Upper lobe of left lung (tissue), 6 donors: ENCODE data around the gene SEMA4A. TPM values are rescaled to one million over a fixed set of nuclear protein-coding genes. Genes with fewer than 3 reads are reported as not detected.
A peak's percentile ranks its signal among the peaks of the same experiment; 100 is the strongest.

ENCODE experiments used
- ATAC-seq, 2 donors: fragments of 200-7000 bp; cut with Tn5 transposase; one replicate each; pipeline ENCODE4 v1.9.1; 2022; ENCODE audit warnings: mild to moderate bottlenecking in 2 of 2, moderate library complexity in 2 of 2; ENCODE audit not compliant: low FRiP score in 2 of 2
- DNase-seq, 2 donors: peaks; one replicate each; pipeline ENCODE4 v3.0.0-alpha.2; 2019 to 2020
- H3K27ac ChIP-seq, 4 donors: fragments of 200-600 bp; sonication (generic); one replicate each; pipeline ENCODE4 v1.5.1; 2016 to 2019
- H3K27me3 ChIP-seq, 4 donors: fragments of 200-600 bp; sonication (generic); one replicate each; pipeline ENCODE4 v1.5.1; 2017 to 2019
- H3K36me3 ChIP-seq, 4 donors: fragments of 200-600 bp; sonication (generic); one replicate each; pipeline ENCODE4 v1.5.1; 2016 to 2019
- H3K4me1 ChIP-seq, 4 donors: fragments of 200-600 bp; sonication (generic); one replicate each; pipeline ENCODE4 v1.5.1; 2018 to 2019
- H3K4me3 ChIP-seq, 4 donors: fragments of 200-600 bp; sonication (generic); one replicate each; pipeline ENCODE4 v1.5.1; 2017 to 2019; ENCODE audit warnings: mild to moderate bottlenecking in 2 of 4, moderate library complexity in 1 of 4
- H3K9me3 ChIP-seq, 4 donors: fragments of 200-600 bp; sonication (generic); one replicate each; pipeline ENCODE4 v1.5.1; 2018 to 2019
- CTCF ChIP-seq, 6 experiments: fragments of 450-650 bp in 4 of 6; fragments of 200-600 bp in 2 of 6; sonication (generic) in 2 of 6; IDR thresholded peaks; one replicate each; pipeline ENCODE4 v1.5.1; 2016 to 2019; ENCODE audit warnings: antibody characterized with exemption in 6 of 6
- EP300 ChIP-seq, 4 donors: sonication (generic); formaldehyde crosslinking; IDR thresholded peaks; one replicate each; pipeline ENCODE4 v1.5.1; 2017; ENCODE audit warnings: antibody characterized with exemption in 4 of 4, control low read depth in 2 of 4
- POLR2A ChIP-seq, 4 donors: fragments of 450-650 bp; IDR thresholded peaks; one replicate each; pipeline ENCODE4 v1.5.1; 2016 to 2017; ENCODE audit warnings: antibody characterized with exemption in 4 of 4, mild to moderate bottlenecking in 2 of 4
- POLR2AphosphoS5 ChIP-seq, 2 donors: sonication (generic); formaldehyde crosslinking; IDR thresholded peaks; one replicate each; pipeline ENCODE4 v1.5.1; 2017; ENCODE audit warnings: antibody characterized with exemption in 2 of 2
- WGBS, 2 donors: methylation state at CpG; one replicate each; pipeline ENCODE4 v1.1.5; 2017 to 2018; 5-methylcytosine and 5-hydroxymethylcytosine counted together
- total RNA-seq, 6 donors: library from RNA; depleted of rRNA in 4 of 6; stranded (reverse); fragments of >200 nt in 4 of 6; gene quantifications; one replicate each; pipeline versions ENCODE4 v1.1.0 to v1.2.1, GENCODE V29; 2016 to 2021
- donor health status: DM: no; HTN: no; CAD: no; lungs with moderate emphysema.
- donor health status: DM: no; HTN: yes; CAD: no; lungs with severe emphysema.

SEMA4A gene
- total RNA-seq, 6 donors from 2014 or later: 28.9 to 65.9 (median 33.5) TPM

GRCh38 chr1:156130578-156130942 is 22.8 kb upstream of the SEMA4A start:
- H3K4me3 ChIP-seq: no peak overlapping the region
- no peak for ATAC-seq
- H3K27me3 ChIP-seq: no peaks in the 10 kb centered on the region
- no peaks in the 10 kb centered on the region for H3K9me3 ChIP-seq
- H3K36me3 ChIP-seq: peaks cover 29 to 52% (median 50%) of the 10 kb centered on the region in 4 donors
- TF ChIP-seq POLR2AphosphoS5 (IDR thresholded peaks at IDR 0.05) (no peak), POLR2A (IDR thresholded peaks at IDR 0.05) (no peak), EP300 (IDR thresholded peaks at IDR 0.05) (no peak), CTCF (IDR thresholded peaks at IDR 0.05) (no peak)
- H3K27ac ChIP-seq: peak overlapping the region; percentile 87 to 97 (median 94)
- peaks cover 52 to 54% (median 53%) of the 10 kb centered on the region in 4 donors for H3K4me1 ChIP-seq
- 80 to 82% methylated on average over 4 to 6 of the region's 6 CpGs for WGBS, 2 donors
- peak in 1 of 2 donors; percentile 64 for DNase-seq

- Histone ChIP-seq H3K27me3 (no peaks in the 10 kb centered on the region), H3K4me3 (no peak overlapping the region), H3K27ac (no peak overlapping the region), H3K9me3 (no peaks in the 10 kb centered on the region), H3K36me3 (peaks cover 63 to 95% (median 92%) of the 10 kb centered on the region in 4 donors), H3K4me1 (peaks cover 8 to 11% (median 9%) of the 10 kb centered on the region in 4 donors)
- no peak for TF ChIP-seq CTCF (IDR thresholded peaks at IDR 0.05)
- no peak for ATAC-seq
- 94 to 96% methylated on average over 12 to 17 of the region's 18 CpGs for WGBS, 2 donors
- DNase-seq: peak in 1 of 2 donors; percentile 73
These were observed 18.5 kb upstream of the SEMA4A start for GRCh38 chr1:156134716-156135435.

GRCh38 chr1:156135930-156136871 is 17.2 kb upstream of the SEMA4A start:
- Histone ChIP-seq H3K4me3 (no peak overlapping the region), H3K36me3 (peaks cover 58 to 93% (median 92%) of the 10 kb centered on the region in 4 donors), H3K27me3 (no peaks in the 10 kb centered on the region), H3K9me3 (no peaks in the 10 kb centered on the region), H3K4me1 (no peaks in the 10 kb centered on the region), H3K27ac (no peak overlapping the region)
- no peak for ATAC-seq
- no peak for TF ChIP-seq POLR2A (IDR thresholded peaks at IDR 0.05)
- TF ChIP-seq POLR2AphosphoS5 (IDR thresholded peaks at IDR 0.05): no peak
- DNase-seq: peak in 1 of 2 donors; percentile 86
- WGBS, 2 donors: 92 to 96% methylated on average over 33 to 34 of the region's 34 CpGs

DNA sequence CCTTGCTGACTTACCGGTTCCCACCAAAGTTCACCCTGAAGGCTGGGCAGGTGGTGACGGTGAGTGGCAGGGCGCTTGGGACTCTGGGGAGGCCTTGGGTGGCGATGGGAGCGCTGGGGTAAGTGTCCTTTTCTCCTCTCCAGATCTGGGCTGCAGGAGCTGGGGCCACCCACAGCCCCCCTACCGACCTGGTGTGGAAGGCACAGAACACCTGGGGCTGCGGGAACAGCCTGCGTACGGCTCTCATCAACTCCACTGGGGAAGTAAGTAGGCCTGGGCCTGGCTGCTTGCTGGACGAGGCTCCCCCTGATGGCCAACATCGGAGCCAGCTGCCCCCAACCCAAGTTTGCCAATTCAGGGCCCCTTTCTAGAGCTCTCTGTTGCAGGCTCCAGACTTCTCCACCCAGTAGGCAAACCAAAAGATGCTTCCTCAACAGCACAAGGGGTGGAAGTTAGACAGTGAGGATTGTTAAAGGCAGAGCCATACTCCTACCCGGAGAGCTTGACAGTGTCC is 16.4 kb upstream of the SEMA4A start:
- TF ChIP-seq POLR2AphosphoS5 (IDR thresholded peaks at IDR 0.05): no peak
- TF ChIP-seq POLR2A (IDR thresholded peaks at IDR 0.05): no peak
- TF ChIP-seq CTCF (IDR thresholded peaks at IDR 0.05): no peak
- TF ChIP-seq EP300 (IDR thresholded peaks at IDR 0.05): no peak
- H3K9me3 ChIP-seq: no peaks in the 10 kb centered on the region
- ATAC-seq: no peak
- WGBS, 2 donors: 86 to 95% methylated on average over 3 to 12 of the region's 12 CpGs
- peaks cover 51 to 85% (median 83%) of the 10 kb centered on the region in 4 donors for H3K36me3 ChIP-seq
- H3K27me3 ChIP-seq: no peaks in the 10 kb centered on the region
- H3K27ac ChIP-seq: no peak overlapping the region
- DNase-seq: no peak
- no peak overlapping the region for H3K4me3 ChIP-seq
- H3K4me1 ChIP-seq: no peaks in the 10 kb centered on the region

DNA sequence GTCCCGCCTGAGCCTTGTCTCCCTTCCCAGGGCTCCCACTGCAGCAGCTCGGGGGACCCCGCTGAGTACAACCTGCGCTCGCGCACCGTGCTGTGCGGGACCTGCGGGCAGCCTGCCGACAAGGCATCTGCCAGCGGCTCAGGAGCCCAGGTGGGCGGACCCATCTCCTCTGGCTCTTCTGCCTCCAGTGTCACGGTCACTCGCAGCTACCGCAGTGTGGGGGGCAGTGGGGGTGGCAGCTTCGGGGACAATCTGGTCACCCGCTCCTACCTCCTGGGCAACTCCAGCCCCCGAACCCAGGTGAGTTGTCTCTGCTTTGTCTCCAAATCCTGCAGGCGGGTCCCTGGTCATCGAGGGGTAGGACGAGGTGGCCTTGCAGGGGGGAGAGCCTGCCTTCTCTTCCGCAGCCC is 14.9 kb upstream of the SEMA4A start:
- no peaks in the 10 kb centered on the region for H3K27me3 ChIP-seq
- H3K4me1 ChIP-seq: no peaks in the 10 kb centered on the region
- H3K27ac ChIP-seq: no peak overlapping the region
- 86 to 88% methylated on average over 6 of the region's 22 CpGs for WGBS, 2 donors
- DNase-seq (peak in 1 of 2 donors; percentile 86), ATAC-seq (no peak)
- no peak for TF ChIP-seq EP300 (IDR thresholded peaks at IDR 0.05)
- H3K9me3 ChIP-seq: no peaks in the 10 kb centered on the region
- H3K36me3 ChIP-seq: peaks cover 46 to 72% (median 70%) of the 10 kb centered on the region in 4 donors
- no peak overlapping the region for H3K4me3 ChIP-seq
